Amniotic epithelial cell (primary cell): ENCODE data around the gene SLC25A4.
A peak's percentile ranks its signal among the peaks of the same experiment; 100 is the strongest.

ENCODE experiments used
- DNase-seq: peaks from one replicate; pipeline ENCODE4 v3.0.0-alpha.2; 2010; ENCODE audit warnings: low read depth

SLC25A4 gene

GRCh38 chr4:185120631-185120946 lies 22.5 kb upstream of the SLC25A4 start:
- no peak for DNase-seq

- DNase-seq, result no peak
Observed at GRCh38 chr4:185122681-185123345, 20.3 kb upstream of the SLC25A4 start.

DNA sequence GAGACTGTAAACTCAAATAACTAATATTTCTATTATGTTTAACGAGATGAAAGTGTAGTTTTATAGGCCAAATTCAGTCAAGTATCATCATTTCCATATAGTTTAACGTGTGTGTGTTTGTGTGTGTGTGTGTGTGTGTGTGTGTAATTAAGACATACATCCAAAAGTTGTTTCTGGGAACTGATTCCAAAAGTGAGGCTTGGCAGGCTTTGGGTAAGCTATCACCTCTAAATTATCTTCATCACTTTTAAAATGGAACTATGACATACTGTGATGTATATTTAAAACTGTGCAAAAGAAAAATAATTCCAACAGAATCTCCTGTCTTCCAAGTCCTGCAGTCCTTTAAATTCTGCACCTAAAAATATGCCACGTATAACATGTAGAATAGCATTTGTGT lies 19.1 kb upstream of the SLC25A4 start:
- DNase-seq, result no peak

- no peak for DNase-seq
Observed at GRCh38 chr4:185127021-185127925, 15.8 kb upstream of the SLC25A4 start.

DNA sequence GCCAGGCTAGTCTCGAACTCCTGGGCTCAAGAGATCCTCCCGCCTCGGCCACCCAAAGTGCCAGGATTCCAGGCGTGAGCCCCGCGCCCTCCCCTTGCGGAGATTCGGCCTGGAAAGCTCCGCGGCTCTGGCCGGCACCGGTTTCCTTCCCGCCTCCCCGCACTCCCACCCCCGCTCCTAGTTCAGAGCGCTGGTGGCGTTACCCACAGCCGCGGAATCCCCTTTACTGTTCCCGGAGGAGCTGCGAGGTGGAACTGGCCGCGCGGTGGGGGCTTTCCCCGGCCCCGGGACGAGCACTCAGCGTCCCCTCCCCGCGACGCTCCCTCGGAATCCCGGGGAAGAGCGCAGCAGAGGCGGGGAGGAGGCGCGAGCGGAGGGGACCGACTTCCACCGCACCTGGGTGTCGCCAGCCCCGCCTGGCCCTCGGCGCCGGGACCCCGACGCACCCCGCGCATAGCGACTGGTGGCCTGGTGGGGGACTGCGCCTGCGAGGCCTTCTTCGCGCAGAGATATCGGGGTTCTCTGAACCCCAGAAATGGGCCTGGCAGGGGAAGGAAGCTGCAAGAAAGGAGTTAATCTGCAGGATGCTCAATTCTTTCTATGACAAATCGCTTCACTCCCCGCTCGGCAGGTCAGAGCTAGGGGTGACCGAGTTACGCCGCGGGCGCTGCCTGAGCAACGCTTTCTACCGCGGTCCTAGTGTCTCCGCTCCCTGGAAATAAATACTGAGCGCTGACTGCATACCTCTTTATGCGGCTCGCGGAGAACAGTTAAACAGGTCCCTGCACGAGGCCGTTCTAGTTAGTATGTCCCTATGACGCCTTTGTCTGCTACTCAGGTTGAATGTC lies 14.6 kb upstream of the SLC25A4 start:
- DNase-seq, result no peak

DNA sequence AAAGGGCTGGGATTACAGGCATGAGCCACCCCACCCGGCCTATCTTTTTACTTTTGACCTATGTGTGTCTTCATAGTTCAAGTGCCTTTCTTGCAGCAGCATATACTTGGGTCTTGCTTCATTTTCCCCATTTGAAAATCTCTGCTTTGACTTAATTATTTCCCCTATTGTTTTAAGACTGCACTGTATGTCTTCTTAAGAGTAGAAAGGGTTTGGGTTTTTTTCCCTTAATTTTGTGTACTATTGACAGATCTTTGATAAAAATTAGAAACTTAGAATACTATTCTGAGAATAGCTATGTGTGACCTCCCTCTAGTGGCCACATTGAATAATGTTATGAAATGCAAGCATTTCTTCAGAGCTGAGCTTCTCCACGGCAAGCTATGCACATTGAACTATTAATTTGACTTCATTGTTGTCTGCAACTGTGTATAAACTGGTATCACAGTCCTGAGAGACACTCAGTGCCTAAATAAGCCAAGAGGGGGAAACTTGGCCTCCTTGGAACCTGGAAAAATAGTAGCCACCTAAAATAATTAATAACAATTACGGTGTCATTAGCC lies 8.7 kb upstream of the SLC25A4 start:
- peak; percentile 47 for DNase-seq

DNA sequence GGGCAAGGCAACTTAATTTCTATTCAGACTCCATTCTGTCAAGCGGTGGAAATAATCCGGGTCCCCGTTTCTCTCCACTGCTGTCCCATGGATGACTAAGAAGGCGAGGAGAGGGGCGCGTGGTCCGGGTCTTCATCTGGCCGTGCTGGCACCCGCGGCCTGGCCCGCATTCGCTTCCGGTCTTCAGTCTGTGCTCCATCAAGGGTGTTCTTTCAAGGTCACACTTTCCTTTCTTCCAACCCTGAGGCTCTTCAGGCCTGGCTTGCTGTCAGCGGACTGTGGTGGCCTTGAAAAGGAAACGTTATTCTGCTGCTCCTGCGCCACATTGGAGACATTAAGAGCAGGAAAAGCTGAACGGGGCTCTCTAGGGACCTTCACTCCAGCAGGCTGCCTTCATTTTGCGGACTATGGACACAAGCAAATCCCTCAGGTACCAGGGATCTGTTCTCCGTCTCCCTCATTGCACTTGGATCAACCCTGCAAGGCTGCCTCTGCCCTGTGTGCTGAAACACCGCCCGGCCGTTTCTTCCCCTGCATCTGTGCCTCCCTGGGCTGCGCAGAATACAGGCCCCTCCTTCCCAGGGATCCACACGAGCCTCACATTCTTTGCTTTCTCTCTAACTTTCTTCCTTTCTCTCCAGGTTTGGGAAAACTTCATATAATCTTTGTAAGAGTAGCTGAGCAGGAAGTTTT lies 5.7 kb upstream of the SLC25A4 start:
- no peak for DNase-seq

- DNase-seq, result no peak
Observed at GRCh38 chr4:185138161-185138560, 4.9 kb upstream of the SLC25A4 start.

- DNase-seq, result no peak
Observed at GRCh38 chr4:185139736-185140135, 3.3 kb upstream of the SLC25A4 start.

- no peak for DNase-seq
Observed at GRCh38 chr4:185141777-185142176, 1.3 kb upstream of the SLC25A4 start.

GRCh38 chr4:185142564-185142911 lies 528 bp upstream of the SLC25A4 start:
- DNase-seq, result no peak

DNA sequence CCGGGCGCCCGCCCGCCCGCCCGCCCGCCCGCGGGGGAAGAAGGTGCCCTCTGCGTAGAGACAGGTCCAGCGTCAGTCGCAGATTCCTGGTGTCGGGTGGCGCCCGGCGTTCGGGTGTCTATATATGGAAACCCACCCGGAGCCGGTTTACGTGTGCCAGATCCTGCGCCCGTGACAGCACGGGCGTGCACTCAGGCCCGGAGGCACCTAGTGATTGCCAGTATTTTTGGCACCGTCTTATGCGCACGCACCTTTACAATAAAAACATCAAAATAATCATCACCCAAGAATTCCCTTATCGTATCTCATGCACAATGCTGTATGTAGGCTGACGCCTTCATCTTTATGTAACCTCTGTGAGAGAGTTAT lies 519 bp downstream of the SLC25A4 start:
- DNase-seq, result no peak

- DNase-seq, result no peak
Observed at GRCh38 chr4:185144601-185145240, 1.7 kb downstream of the SLC25A4 start.

- no peak for DNase-seq
Observed at GRCh38 chr4:185145572-185145971, 2.5 kb downstream of the SLC25A4 start.

GRCh38 chr4:185149392-185149791 lies 6.3 kb downstream of the SLC25A4 start:
- peak; percentile 40 for DNase-seq

GRCh38 chr4:185151296-185151695 lies 8.2 kb downstream of the SLC25A4 start:
- no peak for DNase-seq

DNA sequence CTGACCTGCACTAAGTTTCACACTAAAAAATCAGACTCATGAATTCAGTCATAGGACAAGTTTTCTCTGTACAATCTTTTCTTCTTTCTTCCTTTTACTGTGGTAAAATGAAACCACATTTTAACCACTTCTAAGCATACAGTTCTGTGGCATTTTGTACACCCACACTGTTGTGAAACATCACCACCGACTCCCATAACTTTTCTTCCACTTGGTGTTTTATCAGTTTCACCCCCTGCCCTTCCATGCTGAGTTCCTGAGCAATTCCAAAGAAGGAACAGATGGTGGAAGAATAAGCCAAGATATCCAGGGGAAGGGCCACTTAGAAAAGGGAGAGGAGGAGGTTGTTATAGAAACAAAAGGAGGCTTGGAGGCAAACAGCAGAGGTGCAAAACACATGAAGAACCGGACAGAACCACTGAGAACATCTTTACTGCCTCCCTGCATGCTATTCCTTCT lies 22.6 kb downstream of the SLC25A4 start:
- DNase-seq, result peak; percentile 97

- DNase-seq, result peak; percentile 31
Observed at GRCh38 chr4:185167234-185167633, 24.2 kb downstream of the SLC25A4 start.

GRCh38 chr4:185171373-185172071 lies 28.5 kb downstream of the SLC25A4 start:
- DNase-seq, result no peak

DNA sequence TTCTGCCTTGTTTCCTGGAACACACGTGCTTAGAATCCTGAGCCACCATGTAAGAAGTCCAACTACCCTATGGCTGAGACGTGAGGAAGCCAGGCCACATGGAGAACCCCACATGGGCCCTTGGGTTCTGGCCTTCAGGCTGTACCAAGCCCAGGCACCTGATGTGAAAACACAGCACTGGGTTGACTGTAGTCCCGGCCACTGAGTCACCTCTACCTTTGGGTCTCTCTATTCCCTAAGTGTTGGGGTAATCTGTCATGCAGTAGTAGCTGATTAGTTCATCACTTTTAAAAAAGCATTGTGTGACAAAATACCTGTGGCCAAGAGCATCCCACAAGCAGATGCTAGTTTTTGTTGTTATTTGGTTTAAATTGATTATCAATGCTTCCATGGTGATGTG lies 36.4 kb downstream of the SLC25A4 start:
- DNase-seq, result no peak

GRCh38 chr4:185182239-185182638 lies 39.2 kb downstream of the SLC25A4 start:
- no peak for DNase-seq
